H1 (cell line): ENCODE results near the gene BTBD7.
"Not testable (repeated sequence)": the region's sequence is repeated elsewhere in the genome, so short reads cannot be mapped to it uniquely, and the experiment has no call there.

Experiments used
- BACH1 ChIP-seq: IDR thresholded peaks from 2 replicates; pipeline ENCODE4 v1.6.1; 2012; ENCODE audit warnings: low read length, improper control_type of control experiment
- BCL11A ChIP-seq, 2 experiments: IDR thresholded peaks; one replicate each; pipeline ENCODE4 v1.6.1; 2011; ENCODE audit warnings: low read depth in 2 of 2, low read length in 2 of 2, mild to moderate bottlenecking in 2 of 2
- BRCA1 ChIP-seq: IDR thresholded peaks from 2 replicates; pipeline ENCODE4 v1.6.1; 2012; ENCODE audit warnings: low read depth, low read length, improper control_type of control experiment
- CTBP2 ChIP-seq: IDR thresholded peaks from 2 replicates; pipeline ENCODE4 v1.7.0; 2011; ENCODE audit warnings: borderline replicate concordance, mild to moderate bottlenecking, moderate library complexity, mixed read lengths, low read length; ENCODE audit not compliant: insufficient read depth, insufficient read length
- NRF1 ChIP-seq: IDR thresholded peaks from 2 replicates; pipeline ENCODE4 v1.6.1; 2011; ENCODE audit warnings: mild to moderate bottlenecking, low read depth, low read length, improper control_type of control experiment
- TAF1 ChIP-seq: IDR thresholded peaks from 2 replicates; pipeline ENCODE4 v1.6.1; 2011; ENCODE audit warnings: mild to moderate bottlenecking, low read depth, low read length
- TF ChIP-seq, protein P1 (sequence below), 3 experiments: IDR thresholded peaks; 1 replicate in 2 of 3; 2 replicates in 1 of 3; pipeline versions ENCODE4 v1.5.1 to v1.6.1; 2011; ENCODE audit warnings: low read length in 3 of 3, mild to moderate bottlenecking in 3 of 3, inconsistent platforms in 2 of 3, low read depth in 1 of 3, moderate library complexity in 1 of 3; ENCODE audit not compliant: insufficient read depth in 1 of 3; ENCODE audit errors: control extremely low read depth in 1 of 3

- not testable (repeated sequence) for TF ChIP-seq BACH1; BCL11A (IDR thresholded peaks at IDR 0.05; ENCODE audit: low read depth in 2 of 2, low read length in 2 of 2); TAF1; CTBP2; BRCA1; NRF1
- TF ChIP-seq, protein P1, sequence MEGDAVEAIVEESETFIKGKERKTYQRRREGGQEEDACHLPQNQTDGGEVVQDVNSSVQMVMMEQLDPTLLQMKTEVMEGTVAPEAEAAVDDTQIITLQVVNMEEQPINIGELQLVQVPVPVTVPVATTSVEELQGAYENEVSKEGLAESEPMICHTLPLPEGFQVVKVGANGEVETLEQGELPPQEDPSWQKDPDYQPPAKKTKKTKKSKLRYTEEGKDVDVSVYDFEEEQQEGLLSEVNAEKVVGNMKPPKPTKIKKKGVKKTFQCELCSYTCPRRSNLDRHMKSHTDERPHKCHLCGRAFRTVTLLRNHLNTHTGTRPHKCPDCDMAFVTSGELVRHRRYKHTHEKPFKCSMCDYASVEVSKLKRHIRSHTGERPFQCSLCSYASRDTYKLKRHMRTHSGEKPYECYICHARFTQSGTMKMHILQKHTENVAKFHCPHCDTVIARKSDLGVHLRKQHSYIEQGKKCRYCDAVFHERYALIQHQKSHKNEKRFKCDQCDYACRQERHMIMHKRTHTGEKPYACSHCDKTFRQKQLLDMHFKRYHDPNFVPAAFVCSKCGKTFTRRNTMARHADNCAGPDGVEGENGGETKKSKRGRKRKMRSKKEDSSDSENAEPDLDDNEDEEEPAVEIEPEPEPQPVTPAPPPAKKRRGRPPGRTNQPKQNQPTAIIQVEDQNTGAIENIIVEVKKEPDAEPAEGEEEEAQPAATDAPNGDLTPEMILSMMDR (IDR thresholded peaks at IDR 0.05; ENCODE audit: control extremely low read depth in 1 of 3, insufficient read depth in 1 of 3, low read depth in 1 of 3, low read length in 3 of 3): not testable (repeated sequence)
Observed at GRCh38 chr14:93354873-93355272, 22.0 kb upstream of the BTBD7 start.
